Transverse colon (tissue), 4 donors: ENCODE results near the gene KMT2E.

Experiments
- CTCF ChIP-seq, 5 experiments: fragments of 200-600 bp in 3 of 5; fragments of 450-650 bp in 2 of 5; sonication (generic) in 3 of 5; IDR thresholded peaks; 1 replicate in 2 of 5; 2 replicates in 3 of 5; pipeline ENCODE4 v1.5.1; 2016 to 2017; ENCODE audit warnings: antibody characterized with exemption in 5 of 5, inconsistent platforms in 3 of 5, mild to moderate bottlenecking in 2 of 5, moderate library complexity in 1 of 5
- EP300 ChIP-seq: sonication (generic); formaldehyde crosslinking; IDR thresholded peaks from one replicate; pipeline ENCODE4 v1.6.1; 2017; ENCODE audit warnings: antibody characterized with exemption, low read depth
- POLR2A ChIP-seq: fragments of 450-650 bp; IDR thresholded peaks from one replicate; pipeline ENCODE4 v1.6.1; 2016; ENCODE audit warnings: antibody characterized with exemption, mild to moderate bottlenecking, moderate library complexity
- POLR2AphosphoS5 ChIP-seq, 3 donors: sonication (generic); formaldehyde crosslinking; IDR thresholded peaks; one replicate each; pipeline ENCODE4 v1.6.1; 2016; ENCODE audit warnings: antibody characterized with exemption in 3 of 3

- TF ChIP-seq CTCF (IDR thresholded peaks at IDR 0.05) (no peak), POLR2AphosphoS5 (IDR thresholded peaks at IDR 0.05) (no peak), POLR2A (no peak), EP300 (no peak)
These were observed 27.3 kb upstream of the KMT2E start for GRCh38 chr7:104986628-104987259.
